A549 treated with AZD9567 at 1 μM for 4 hours (cell line): ENCODE data around the gene CPS1. TPM values are rescaled to one million over a fixed set of nuclear protein-coding genes. Genes with fewer than 3 reads are reported as not detected.

ENCODE experiments used
- total RNA-seq: library from RNA; stranded (reverse); fragments of 200-300 nt; extraction: Qiagen RNA extraction; gene quantifications from 5 replicates; pipeline ENCODE4 v1.2.3, GENCODE V29; 2022; ENCODE audit not compliant: insufficient read depth

The CPS1 gene
- 9.9 to 18.4 TPM (median 12.2 TPM) in 5 replicates for total RNA-seq

DNA sequence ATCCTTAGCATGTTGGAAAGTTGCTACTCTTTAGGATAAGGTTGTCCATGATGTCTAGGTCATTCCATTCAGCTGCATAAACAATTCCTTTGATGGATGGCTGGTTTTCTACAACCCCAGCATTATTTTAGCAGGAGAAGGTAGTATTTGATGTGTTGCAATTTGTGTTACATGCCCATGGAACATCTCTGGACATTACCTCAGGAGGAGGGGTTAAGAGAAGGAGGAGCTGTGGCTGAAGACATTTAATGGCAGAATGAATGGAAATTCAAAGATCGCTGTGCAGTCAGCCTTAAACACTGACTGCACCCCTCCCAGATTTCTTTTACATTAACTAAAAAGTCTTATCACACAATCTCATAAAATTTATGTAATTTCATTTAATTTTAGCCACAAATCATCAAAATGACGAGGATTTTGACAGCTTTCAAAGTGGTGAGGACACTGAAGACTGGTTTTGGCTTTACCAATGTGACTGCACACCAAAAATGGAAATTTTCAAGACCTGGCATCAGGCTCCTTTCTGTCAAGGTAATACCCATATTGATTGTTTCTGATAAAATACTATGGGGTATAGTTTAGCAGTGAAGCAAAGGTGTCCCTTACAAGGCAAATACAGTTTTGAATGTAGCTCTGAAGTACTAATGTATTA, at the start of gene CPS1:
TSS of gene CPS1 (plus strand) at position 271 of the 652 bp plus-strand sequence. CDS start at position 406, 135 bp downstream.

Other genes starting within 250 kb of the CPS1 start
- gene MYL1, start 241.4 kb upstream of the CPS1 start, total RNA-seq = not detected in 5 replicates
- gene LANCL1, start 79.8 kb upstream of the CPS1 start, total RNA-seq = 20.2 to 28.8 TPM (median 27.7 TPM) in 5 replicates